A549 (cell line): ENCODE results near the gene ATAT1. TPM values are rescaled to one million over a fixed set of nuclear protein-coding genes. Genes with fewer than 3 reads are reported as not detected.
"Not testable (repeated sequence)": the region's sequence is repeated elsewhere in the genome, so short reads cannot be mapped to it uniquely, and the experiment has no call there.

ENCODE experiments used
- ATAC-seq, 2 experiments: fragments of 200-7000 bp in 1 of 2; fragments of >200 bp in 1 of 2; cut with Nextera tagmentation in 1 of 2; cut with Tn5 transposase in 1 of 2; 3 replicates each; pipeline versions ENCODE4 v1.8.0 to v1.9.1; 2018 to 2020; ENCODE audit warnings: mild to moderate bottlenecking in 1 of 2, moderate library complexity in 1 of 2
- CTCF ChIA-PET: fragments of 300-600 bp; sonication (Branson Sonifier 250); formaldehyde crosslinking; extraction: SDS; loops from one replicate; lab custom pipeline; 2021; ENCODE audit warnings: antibody characterized with exemption, inconsistent platforms; lab: Yijun Ruan, JAX
- POLR2A ChIA-PET: fragments of 350-600 bp; formaldehyde crosslinking; extraction: SDS; loops from one replicate; lab custom pipeline; 2021; ENCODE audit warnings: antibody characterized with exemption, inconsistent platforms; lab: Yijun Ruan, JAX
- DNase-seq, 2 experiments: peaks; one replicate each; pipeline versions ENCODE4 v3.0.0 to v3.0.0-alpha.2; 2011 to 2016; ENCODE audit warnings: low read depth in 1 of 2, low spot score in 1 of 2
- FAIRE-seq: peaks from 2 replicates; lab custom pipeline; 2011; peaks lifted over from hg19 to GRCh38; lab: Jason Lieb, UNC
- H3K27ac ChIP-seq, 2 experiments: fragments of >200 bp; sonication (Bioruptor Twin); formaldehyde crosslinking; 3 replicates each; pipeline ENCODE4 v1.5.1; 2016 to 2017
- H3K4me1 ChIP-seq: fragments of >200 bp; sonication (Bioruptor Twin); formaldehyde crosslinking; 3 replicates; pipeline ENCODE4 v1.6.1; 2016
- H3K4me2 ChIP-seq: fragments of >200 bp; sonication (Bioruptor Twin); formaldehyde crosslinking; 3 replicates; pipeline ENCODE4 v1.6.1; 2016
- H3K4me3 ChIP-seq: fragments of >200 bp; sonication (Bioruptor Twin); formaldehyde crosslinking; 3 replicates; pipeline ENCODE4 v1.5.1; 2016
- H3K9me3 ChIP-seq: fragments of >200 bp; sonication (Bioruptor Twin); formaldehyde crosslinking; 3 replicates; pipeline ENCODE4 v1.6.1; 2016
- CEBPB ChIP-seq, 2 experiments: fragments of >200 bp in 1 of 2; sonication (Bioruptor Twin) in 1 of 2; formaldehyde crosslinking in 1 of 2; IDR thresholded peaks; 2 replicates each; pipeline ENCODE4 v1.6.1; 2012 to 2016
- EP300 ChIP-seq, 2 experiments: fragments of >200 bp; sonication (Bioruptor Twin); formaldehyde crosslinking; IDR thresholded peaks; 2 replicates in 1 of 2; 3 replicates in 1 of 2; pipeline ENCODE4 v1.6.1; 2016 to 2017
- HEYL ChIP-seq: fragments of 250-450 bp; sonication (Bioruptor Pico); IDR thresholded peaks from 2 replicates; pipeline ENCODE4 v1.8.0; 2021; ENCODE audit warnings: mild to moderate bottlenecking, moderate library complexity
- HOXA7 ChIP-seq: fragments of 250-450 bp; sonication (Bioruptor Pico); IDR thresholded peaks from 2 replicates; pipeline ENCODE4 v1.5.0; 2020; ENCODE audit warnings: mild to moderate bottlenecking, moderate library complexity
- JUN ChIP-seq, 2 experiments: fragments of >200 bp; sonication (Bioruptor Twin); formaldehyde crosslinking; IDR thresholded peaks; 2 replicates in 1 of 2; 3 replicates in 1 of 2; pipeline ENCODE4 v1.6.1; 2016 to 2017
- MAFK ChIP-seq: fragments of 450-650 bp; IDR thresholded peaks from 2 replicates; pipeline ENCODE4 v1.6.1; 2014; ENCODE audit not compliant: partially characterized antibody
- MAZ ChIP-seq: fragments of 150-350 bp; IDR thresholded peaks from 2 replicates; pipeline ENCODE4 v1.6.1; 2014; ENCODE audit warnings: antibody characterized with exemption, low read depth, low read length, borderline replicate concordance
- RARB ChIP-seq: fragments of 250-450 bp; sonication (Bioruptor Pico); IDR thresholded peaks from 2 replicates; pipeline ENCODE4 v1.8.0; 2021; ENCODE audit warnings: mild to moderate bottlenecking, moderate library complexity
- RFX5 ChIP-seq: fragments of 450-650 bp; IDR thresholded peaks from 2 replicates; pipeline ENCODE4 v1.7.1; 2014; ENCODE audit warnings: antibody characterized with exemption, mild to moderate bottlenecking, moderate library complexity
- SMC3 ChIP-seq: fragments of >200 bp; sonication (Bioruptor Twin); formaldehyde crosslinking; IDR thresholded peaks from 3 replicates; pipeline ENCODE4 v1.6.1; 2018; ENCODE audit warnings: inconsistent platforms
- ZFP36 ChIP-seq: fragments of 450-650 bp; IDR thresholded peaks from 2 replicates; pipeline ENCODE4 v1.6.1; 2014; ENCODE audit warnings: borderline replicate concordance; ENCODE audit not compliant: partially characterized antibody
- ZNF302 ChIP-seq: fragments of 250-450 bp; sonication (Bioruptor Pico); IDR thresholded peaks from 2 replicates; pipeline ENCODE4 v1.9.0; 2021; ENCODE audit warnings: inconsistent platforms, mild to moderate bottlenecking, moderate library complexity
- WGBS: methylation state at CpG from one replicate; pipeline ENCODE4 v1.1.6; 2017; ENCODE audit errors: missing lambda C conversion rate; 5-methylcytosine and 5-hydroxymethylcytosine counted together
- polyA plus RNA-seq, 4 experiments: library from polyadenylated mRNA; depleted of rRNA in 3 of 4; stranded (reverse); fragments of >200 nt; fragmentation: RNase III in 1 of 4; extraction: RNeasy Plus Mini Kit Qiagen cat#74134 plus additional on column Dnase treatment in 1 of 4; gene quantifications; 2 replicates in 3 of 4; 3 replicates in 1 of 4; pipeline ENCODE4 v1.2.3, GENCODE V29; 2011 to 2017
- TF ChIP-seq, protein P1 (sequence below): fragments of 250-450 bp; sonication (Bioruptor Pico); IDR thresholded peaks from 2 replicates; pipeline ENCODE4 v1.5.0; 2020; ENCODE audit warnings: low read depth, mild to moderate bottlenecking, moderate library complexity
- TF ChIP-seq, protein P2 (sequence below): fragments of >200 bp; sonication (Bioruptor Twin); formaldehyde crosslinking; IDR thresholded peaks from 3 replicates; pipeline ENCODE4 v1.5.1; 2016
- TF ChIP-seq, protein P3 (sequence below): IDR thresholded peaks from 2 replicates; pipeline ENCODE4 v1.6.1; 2012; ENCODE audit warnings: low read depth, borderline replicate concordance
- TF ChIP-seq, protein P4 (sequence below): fragments of >200 bp; sonication (Bioruptor Twin); formaldehyde crosslinking; IDR thresholded peaks from 3 replicates; pipeline ENCODE4 v1.6.1; 2016
- TF ChIP-seq, protein P5 (sequence below): IDR thresholded peaks from 2 replicates; pipeline ENCODE4 v1.6.1; 2012
- TF ChIP-seq, protein P6 (sequence below): fragments of 250-450 bp; sonication (Bioruptor Pico); IDR thresholded peaks from 2 replicates; pipeline ENCODE4 v1.5.0; 2021; ENCODE audit warnings: mild to moderate bottlenecking, moderate library complexity, borderline replicate concordance

Gene ATAT1
- polyA plus RNA-seq, 2 of the 4 experiments (the other 2 are of a cell fraction): 7.4 to 8.6 TPM

DNA sequence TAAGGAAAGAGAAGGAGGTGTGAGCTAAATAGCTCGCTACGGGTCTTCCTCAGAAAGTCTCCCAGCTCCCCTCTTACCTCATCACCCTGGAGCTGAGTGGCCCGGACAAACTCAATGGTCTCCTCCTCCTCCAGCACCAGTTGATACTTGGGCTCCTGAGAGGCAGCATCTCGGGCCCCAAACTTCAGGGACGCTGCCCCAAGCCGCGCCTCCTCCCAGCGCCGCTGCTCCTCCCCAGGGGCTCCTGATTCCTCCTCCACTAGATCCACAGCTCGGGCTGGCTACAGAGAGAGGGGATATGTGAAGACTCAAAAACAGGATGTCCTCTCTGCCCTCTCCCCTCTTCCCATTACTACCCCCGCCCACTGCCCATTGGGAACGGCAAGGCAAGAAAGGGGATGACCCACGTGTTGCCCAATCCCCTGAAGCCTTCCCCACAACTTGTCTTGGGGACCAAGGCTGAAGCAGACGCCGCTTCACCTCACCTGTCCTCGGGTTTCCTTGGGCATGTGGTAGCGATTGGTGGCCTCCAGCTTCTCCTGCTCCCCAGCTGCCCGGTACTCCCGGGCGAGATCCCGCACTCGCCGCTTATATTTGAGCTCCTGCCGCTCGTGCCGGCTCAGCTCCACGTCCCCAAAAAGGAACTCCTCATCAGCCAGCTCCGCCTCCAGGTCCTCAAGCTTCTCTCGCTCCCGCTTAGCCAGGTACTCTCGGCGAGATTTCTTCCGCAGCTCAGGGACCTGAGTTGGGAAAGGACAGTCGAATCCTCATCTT, 38.5 kb downstream of the ATAT1 start:
- Histone ChIP-seq H3K4me3 (no peak overlapping the region), H3K4me2 (no peak overlapping the region), H3K4me1 (no peaks in the 10 kb centered on the region), H3K9me3 (no peaks in the 10 kb centered on the region), H3K27ac (no peak overlapping the region)
- POLR2A ChIA-PET: no interaction called here
- TF ChIP-seq MAFK: no peak
- TF ChIP-seq, protein P1, sequence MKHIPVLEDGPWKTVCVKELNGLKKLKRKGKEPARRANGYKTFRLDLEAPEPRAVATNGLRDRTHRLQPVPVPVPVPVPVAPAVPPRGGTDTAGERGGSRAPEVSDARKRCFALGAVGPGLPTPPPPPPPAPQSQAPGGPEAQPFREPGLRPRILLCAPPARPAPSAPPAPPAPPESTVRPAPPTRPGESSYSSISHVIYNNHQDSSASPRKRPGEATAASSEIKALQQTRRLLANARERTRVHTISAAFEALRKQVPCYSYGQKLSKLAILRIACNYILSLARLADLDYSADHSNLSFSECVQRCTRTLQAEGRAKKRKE: no peak
- TF ChIP-seq JUN (IDR thresholded peaks at IDR 0.05): no peak
- TF ChIP-seq MAZ: no peak
- TF ChIP-seq, protein P2, sequence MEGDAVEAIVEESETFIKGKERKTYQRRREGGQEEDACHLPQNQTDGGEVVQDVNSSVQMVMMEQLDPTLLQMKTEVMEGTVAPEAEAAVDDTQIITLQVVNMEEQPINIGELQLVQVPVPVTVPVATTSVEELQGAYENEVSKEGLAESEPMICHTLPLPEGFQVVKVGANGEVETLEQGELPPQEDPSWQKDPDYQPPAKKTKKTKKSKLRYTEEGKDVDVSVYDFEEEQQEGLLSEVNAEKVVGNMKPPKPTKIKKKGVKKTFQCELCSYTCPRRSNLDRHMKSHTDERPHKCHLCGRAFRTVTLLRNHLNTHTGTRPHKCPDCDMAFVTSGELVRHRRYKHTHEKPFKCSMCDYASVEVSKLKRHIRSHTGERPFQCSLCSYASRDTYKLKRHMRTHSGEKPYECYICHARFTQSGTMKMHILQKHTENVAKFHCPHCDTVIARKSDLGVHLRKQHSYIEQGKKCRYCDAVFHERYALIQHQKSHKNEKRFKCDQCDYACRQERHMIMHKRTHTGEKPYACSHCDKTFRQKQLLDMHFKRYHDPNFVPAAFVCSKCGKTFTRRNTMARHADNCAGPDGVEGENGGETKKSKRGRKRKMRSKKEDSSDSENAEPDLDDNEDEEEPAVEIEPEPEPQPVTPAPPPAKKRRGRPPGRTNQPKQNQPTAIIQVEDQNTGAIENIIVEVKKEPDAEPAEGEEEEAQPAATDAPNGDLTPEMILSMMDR: no peak
- TF ChIP-seq SMC3: no peak
- no peak for TF ChIP-seq RARB (CRISPR knock-in tag)
- TF ChIP-seq, protein P3, sequence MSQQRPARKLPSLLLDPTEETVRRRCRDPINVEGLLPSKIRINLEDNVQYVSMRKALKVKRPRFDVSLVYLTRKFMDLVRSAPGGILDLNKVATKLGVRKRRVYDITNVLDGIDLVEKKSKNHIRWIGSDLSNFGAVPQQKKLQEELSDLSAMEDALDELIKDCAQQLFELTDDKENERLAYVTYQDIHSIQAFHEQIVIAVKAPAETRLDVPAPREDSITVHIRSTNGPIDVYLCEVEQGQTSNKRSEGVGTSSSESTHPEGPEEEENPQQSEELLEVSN: no peak
- TF ChIP-seq EP300 (IDR thresholded peaks at IDR 0.05): no peak
- no peak for TF ChIP-seq HEYL (CRISPR knock-in tag)
- no peak for TF ChIP-seq HOXA7 (CRISPR knock-in tag)
- TF ChIP-seq, protein P4, sequence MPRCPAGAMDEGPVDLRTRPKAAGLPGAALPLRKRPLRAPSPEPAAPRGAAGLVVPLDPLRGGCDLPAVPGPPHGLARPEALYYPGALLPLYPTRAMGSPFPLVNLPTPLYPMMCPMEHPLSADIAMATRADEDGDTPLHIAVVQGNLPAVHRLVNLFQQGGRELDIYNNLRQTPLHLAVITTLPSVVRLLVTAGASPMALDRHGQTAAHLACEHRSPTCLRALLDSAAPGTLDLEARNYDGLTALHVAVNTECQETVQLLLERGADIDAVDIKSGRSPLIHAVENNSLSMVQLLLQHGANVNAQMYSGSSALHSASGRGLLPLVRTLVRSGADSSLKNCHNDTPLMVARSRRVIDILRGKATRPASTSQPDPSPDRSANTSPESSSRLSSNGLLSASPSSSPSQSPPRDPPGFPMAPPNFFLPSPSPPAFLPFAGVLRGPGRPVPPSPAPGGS: no peak
- ATAC-seq (no peak), FAIRE-seq (no peak), DNase-seq (no peak)
- CTCF ChIA-PET: interaction anchor here (0.7 to 1.9 kb wide), 8 partner anchors 7 to 120 kb away, joined by 3 to 12 read pairs (median 4); partner anchors contain the start of gene DHX16
- WGBS: 95% methylated on average over 34 of the region's 34 CpGs

DNA sequence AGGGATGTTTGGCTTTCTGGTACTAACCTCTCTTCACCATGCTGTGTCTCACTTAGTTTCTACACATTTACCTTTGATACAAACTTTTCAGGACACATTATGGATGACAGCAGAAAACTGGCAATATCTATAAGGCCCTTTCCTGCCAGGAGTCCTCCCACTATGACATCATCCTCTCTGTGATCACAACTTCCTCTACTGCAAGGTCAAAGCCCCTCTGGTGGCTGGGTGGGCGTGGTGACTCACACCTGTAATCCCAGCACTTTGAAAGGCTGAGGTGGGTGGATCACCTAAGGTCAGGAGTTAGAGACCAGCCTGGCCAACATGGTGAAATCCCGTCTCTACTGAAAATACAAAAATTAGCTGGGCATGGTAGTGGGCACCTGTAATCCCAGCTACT, 39.6 kb downstream of the ATAT1 start:
- CTCF ChIA-PET: interaction anchor here (1.3 to 1.9 kb wide), 2 partner anchors 13 to 56 kb away, joined by 5 to 12 read pairs; no protein-coding TSS in a partner anchor
- FAIRE-seq, ATAC-seq: not testable (repeated sequence)

DNA sequence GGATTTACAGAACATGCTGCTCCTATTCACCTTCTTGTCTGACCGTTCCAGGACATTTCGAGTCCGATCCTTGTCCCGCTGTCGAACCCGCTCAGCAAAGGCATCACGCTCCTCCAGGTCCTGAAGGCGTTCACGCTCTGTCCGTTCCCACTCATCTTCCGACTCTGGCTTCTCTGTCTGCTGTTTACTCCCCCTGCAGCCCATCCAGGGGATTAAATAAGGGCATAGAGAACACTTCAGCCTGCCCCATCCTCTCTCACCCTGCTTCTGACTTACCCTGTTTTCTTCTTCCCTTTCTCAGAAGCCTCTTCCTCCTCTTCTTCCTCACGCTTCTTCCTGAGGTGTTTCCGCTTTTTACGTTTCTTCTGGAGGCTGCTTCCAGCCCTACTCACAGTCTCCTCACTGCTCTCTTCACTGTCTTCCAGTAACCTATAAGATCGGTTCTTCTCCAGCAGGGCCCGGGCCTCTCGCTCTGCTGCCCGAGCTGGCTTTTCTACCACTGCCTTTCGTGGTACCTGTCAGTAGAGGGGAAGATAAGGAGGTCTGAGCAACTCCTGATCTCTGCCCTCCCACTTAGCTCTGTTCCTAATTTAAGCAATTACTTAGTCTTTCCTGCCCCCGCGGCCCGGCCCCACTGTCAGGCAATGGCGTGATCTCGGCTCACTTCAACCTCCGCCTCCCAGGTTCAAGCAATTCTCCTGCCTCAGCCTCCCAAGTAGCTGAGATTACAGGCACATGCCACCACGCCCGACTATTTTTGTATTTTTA, 44.3 kb downstream of the ATAT1 start:
- ChIA-PET CTCF (interaction anchor here (0.7 to 17.1 kb wide), 5 partner anchors 10 to 189 kb away, joined by 3 to 539 read pairs (median 9); partner anchors contain the start of genes MDC1 and TUBB), POLR2A (no interaction called here)
- FAIRE-seq: no peak
- 87% methylated on average over 27 of the region's 27 CpGs for WGBS
- peak; percentile 57 to 59; a peak in 4 of 6 replicates for ATAC-seq
- TF ChIP-seq, protein P5, sequence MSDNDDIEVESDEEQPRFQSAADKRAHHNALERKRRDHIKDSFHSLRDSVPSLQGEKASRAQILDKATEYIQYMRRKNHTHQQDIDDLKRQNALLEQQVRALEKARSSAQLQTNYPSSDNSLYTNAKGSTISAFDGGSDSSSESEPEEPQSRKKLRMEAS: no peak
- no peak for TF ChIP-seq RFX5
- no peak for TF ChIP-seq ZFP36
- TF ChIP-seq CEBPB (IDR thresholded peaks at IDR 0.05): no peak
- no peak for TF ChIP-seq SMC3
- TF ChIP-seq, protein P6, sequence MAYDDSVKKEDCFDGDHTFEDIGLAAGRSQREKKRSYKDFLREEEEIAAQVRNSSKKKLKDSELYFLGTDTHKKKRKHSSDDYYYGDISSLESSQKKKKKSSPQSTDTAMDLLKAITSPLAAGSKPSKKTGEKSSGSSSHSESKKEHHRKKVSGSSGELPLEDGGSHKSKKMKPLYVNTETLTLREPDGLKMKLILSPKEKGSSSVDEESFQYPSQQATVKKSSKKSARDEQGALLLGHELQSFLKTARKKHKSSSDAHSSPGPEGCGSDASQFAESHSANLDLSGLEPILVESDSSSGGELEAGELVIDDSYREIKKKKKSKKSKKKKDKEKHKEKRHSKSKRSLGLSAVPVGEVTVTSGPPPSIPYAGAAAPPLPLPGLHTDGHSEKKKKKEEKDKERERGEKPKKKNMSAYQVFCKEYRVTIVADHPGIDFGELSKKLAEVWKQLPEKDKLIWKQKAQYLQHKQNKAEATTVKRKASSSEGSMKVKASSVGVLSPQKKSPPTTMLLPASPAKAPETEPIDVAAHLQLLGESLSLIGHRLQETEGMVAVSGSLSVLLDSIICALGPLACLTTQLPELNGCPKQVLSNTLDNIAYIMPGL: no peak
- no peak for TF ChIP-seq ZNF302 (CRISPR knock-in tag)
- Histone ChIP-seq H3K9me3 (no peaks in the 10 kb centered on the region), H3K27ac (no peak overlapping the region), H3K4me2 (peak overlapping the region; percentile 85), H3K4me3 (no peak overlapping the region), H3K4me1 (peaks cover 7% of the 10 kb centered on the region; the same call in 1 of the 3 replicates)
- no peak for DNase-seq

More for the DNA sequence above, 39.6 kb downstream of the ATAT1 start:
- WGBS: 75% methylated on average over 2 of the region's 2 CpGs
- H3K9me3 ChIP-seq, POLR2A ChIA-PET, DNase-seq, H3K4me3 ChIP-seq, H3K27ac ChIP-seq, H3K4me1 ChIP-seq, H3K4me2 ChIP-seq: not testable (repeated sequence)
